ENCODE results near the gene PRF1.
A peak's percentile ranks its signal among the peaks of the same experiment; 100 is the strongest.
"Not testable (repeated sequence)": the region's sequence is repeated elsewhere in the genome, so short reads cannot be mapped to it uniquely, and the experiment has no call there.

Gene PRF1

GRCh38 chr10:70592746-70593512 lies 9.6 kb downstream of the PRF1 start:
- DNase-seq, result no peak

GRCh38 chr10:70592186-70592735 lies 10.3 kb downstream of the PRF1 start:
- no peak for DNase-seq

- DNase-seq, result no peak
Measured at GRCh38 chr10:70590655-70591416, 11.7 kb downstream of the PRF1 start.

- no peak for DNase-seq
Measured at GRCh38 chr10:70589762-70590654, 12.5 kb downstream of the PRF1 start.

GRCh38 chr10:70588859-70589570 lies 13.5 kb downstream of the PRF1 start:
- no peak for DNase-seq

GRCh38 chr10:70588255-70588654 lies 14.3 kb downstream of the PRF1 start:
- no peak for DNase-seq

- no peak for DNase-seq
Measured at GRCh38 chr10:70587045-70587658, 15.4 kb downstream of the PRF1 start.

GRCh38 chr10:70586348-70586930 lies 16.1 kb downstream of the PRF1 start:
- DNase-seq, result no peak

- no peak for DNase-seq
Measured at GRCh38 chr10:70585578-70586169, 16.9 kb downstream of the PRF1 start.

GRCh38 chr10:70584909-70585544 lies 17.5 kb downstream of the PRF1 start:
- DNase-seq, result no peak

- no peak for DNase-seq
Measured at GRCh38 chr10:70584366-70584765, 18.2 kb downstream of the PRF1 start.

GRCh38 chr10:70583669-70584037 lies 18.9 kb downstream of the PRF1 start:
- DNase-seq, result no peak

GRCh38 chr10:70582793-70583668 lies 19.5 kb downstream of the PRF1 start:
- no peak for DNase-seq

- not testable (repeated sequence) for DNase-seq
Measured at GRCh38 chr10:70581176-70581575, 21.4 kb downstream of the PRF1 start.

- no peak for DNase-seq
Measured at GRCh38 chr10:70579234-70580002, 23.1 kb downstream of the PRF1 start.

- peak; percentile 25 for DNase-seq
Measured at GRCh38 chr10:70578371-70578947, 24.1 kb downstream of the PRF1 start.

- DNase-seq, result no peak
Measured at GRCh38 chr10:70576803-70577517, 25.6 kb downstream of the PRF1 start.
